SH-SY5Y (cell line): ENCODE data around the gene SLC37A4.

Source experiments
- GATA2 ChIP-seq: IDR thresholded peaks from 2 replicates; pipeline ENCODE4 v1.6.1; 2011; ENCODE audit warnings: mild to moderate bottlenecking, low read depth, low read length
- GATA3 ChIP-seq: IDR thresholded peaks from 2 replicates; pipeline ENCODE4 v1.6.1; 2011; ENCODE audit warnings: low read depth, mild to moderate bottlenecking, low read length, moderate library complexity

- TF ChIP-seq GATA2: no peak
- no peak for TF ChIP-seq GATA3
Observed at GRCh38 chr11:118997627-118998387, 32.9 kb downstream of the SLC37A4 start, which contains the start of gene CENATAC.
